ENCODE results near the gene LRBA. TPM values are rescaled to one million over a fixed set of nuclear protein-coding genes. Genes with fewer than 3 reads are reported as not detected.

LRBA gene
- polyA plus RNA-seq, 1 of the 3 experiments (the other 2 are of a cell fraction), result 11.4 TPM

DNA sequence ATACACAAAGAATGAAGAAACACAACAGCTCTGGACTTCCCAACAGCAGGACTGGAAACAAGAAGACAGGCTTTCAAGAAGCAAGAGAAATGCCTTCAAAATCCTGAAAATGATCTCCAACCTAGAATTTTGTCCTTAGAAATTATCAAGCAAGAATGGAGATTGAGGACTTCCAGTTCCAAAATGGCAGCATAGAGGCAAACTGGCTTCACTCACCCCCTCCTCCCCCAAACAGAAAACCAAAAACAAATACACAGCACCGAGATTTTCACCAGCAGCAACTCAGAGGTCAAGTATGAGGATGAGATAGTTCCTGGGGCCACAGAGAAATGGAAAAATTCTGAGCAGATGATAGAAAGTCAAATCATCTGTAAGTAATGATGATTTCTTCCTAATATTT, 40.5 kb upstream of the LRBA start:
- no peaks in the 10 kb centered on the region for H3K4me1 ChIP-seq (ENCODE audit: control insufficient read depth in 1 of 2, insufficient read depth in 2 of 2, low read depth in 1 of 2, low read length in 1 of 2)
- H3K9ac ChIP-seq, result no peak overlapping the region
- TF ChIP-seq FOXM1 (IDR thresholded peaks at IDR 0.05; ENCODE audit: low read depth) (no peak), NFIC (IDR thresholded peaks at IDR 0.05; ENCODE audit: borderline replicate concordance) (no peak), YY1 (IDR thresholded peaks at IDR 0.05; ENCODE audit: low read depth) (no peak), SIN3A (IDR thresholded peaks at IDR 0.05; ENCODE audit: borderline replicate concordance, low read depth, low read length) (no peak), PBX3 (IDR thresholded peaks at IDR 0.05) (no peak), GABPA (IDR thresholded peaks at IDR 0.05; ENCODE audit: low read depth) (no peak), EZH2phosphoT487 (IDR thresholded peaks at IDR 0.05; ENCODE audit: borderline replicate concordance, low read depth) (no peak), CHD2 (IDR thresholded peaks at IDR 0.05; ENCODE audit: low read length, partially characterized antibody) (no peak), NRF1 (IDR thresholded peaks at IDR 0.05; ENCODE audit: low read depth, low read length) (no peak), GATA2 (CRISPR knock-in tag; IDR thresholded peaks at IDR 0.05) (no peak), USF1 (IDR thresholded peaks at IDR 0.05; ENCODE audit: borderline replicate concordance, low read depth) (no peak), REST (IDR thresholded peaks at IDR 0.05; ENCODE audit: low read depth, low read length) (no peak), JUND (IDR thresholded peaks at IDR 0.05) (no peak), SMC3 (IDR thresholded peaks at IDR 0.05; ENCODE audit: low read depth, low read length) (no peak)
- TF ChIP-seq, protein P1, sequence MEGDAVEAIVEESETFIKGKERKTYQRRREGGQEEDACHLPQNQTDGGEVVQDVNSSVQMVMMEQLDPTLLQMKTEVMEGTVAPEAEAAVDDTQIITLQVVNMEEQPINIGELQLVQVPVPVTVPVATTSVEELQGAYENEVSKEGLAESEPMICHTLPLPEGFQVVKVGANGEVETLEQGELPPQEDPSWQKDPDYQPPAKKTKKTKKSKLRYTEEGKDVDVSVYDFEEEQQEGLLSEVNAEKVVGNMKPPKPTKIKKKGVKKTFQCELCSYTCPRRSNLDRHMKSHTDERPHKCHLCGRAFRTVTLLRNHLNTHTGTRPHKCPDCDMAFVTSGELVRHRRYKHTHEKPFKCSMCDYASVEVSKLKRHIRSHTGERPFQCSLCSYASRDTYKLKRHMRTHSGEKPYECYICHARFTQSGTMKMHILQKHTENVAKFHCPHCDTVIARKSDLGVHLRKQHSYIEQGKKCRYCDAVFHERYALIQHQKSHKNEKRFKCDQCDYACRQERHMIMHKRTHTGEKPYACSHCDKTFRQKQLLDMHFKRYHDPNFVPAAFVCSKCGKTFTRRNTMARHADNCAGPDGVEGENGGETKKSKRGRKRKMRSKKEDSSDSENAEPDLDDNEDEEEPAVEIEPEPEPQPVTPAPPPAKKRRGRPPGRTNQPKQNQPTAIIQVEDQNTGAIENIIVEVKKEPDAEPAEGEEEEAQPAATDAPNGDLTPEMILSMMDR (IDR thresholded peaks at IDR 0.05), result no peak
- H3K4me3 ChIP-seq (ENCODE audit: low read depth in 2 of 2, low read length in 1 of 2), result no peak overlapping the region
- H3K9me3 ChIP-seq, result no peaks in the 10 kb centered on the region
- H3K36me3 ChIP-seq (replicated peaks in 1 of 2; ENCODE audit: control insufficient read depth in 1 of 2, insufficient read depth in 2 of 2, low read length in 1 of 2), result no peaks in the 10 kb centered on the region
- no peak for DNase-seq
- no peak overlapping the region for H3K4me2 ChIP-seq
- 0% methylated on average over 1 of the region's 1 CpG for WGBS (ENCODE audit: low lambda C conversion rate)
- no peaks in the 10 kb centered on the region for H3K79me2 ChIP-seq (ENCODE audit: insufficient read depth)
- H2AFZ ChIP-seq (ENCODE audit: low read depth), result peak overlapping the region; percentile 23; the same call in 1 of the 2 replicates
- no peak overlapping the region for H3K27ac ChIP-seq (ENCODE audit: low read depth in 2 of 2, low read length in 1 of 2)
- ChIA-PET CTCF (no interaction called here), POLR2A (no interaction called here)
- no peaks in the 10 kb centered on the region for H3K27me3 ChIP-seq (ENCODE audit: insufficient read depth)
- no peaks in the 10 kb centered on the region for H4K20me1 ChIP-seq (ENCODE audit: insufficient read depth)
- no peaks in the 10 kb centered on the region for H3K9me2 ChIP-seq
- no peaks in the 10 kb centered on the region for H3F3A ChIP-seq (replicated peaks; ENCODE audit: insufficient read depth)

Data from SK-N-SH (cell line).